ENCODE data around the gene RAB37. TPM values are rescaled to one million over a fixed set of nuclear protein-coding genes. Genes with fewer than 3 reads are reported as not detected.

RAB37 gene
- total and polyA plus RNA-seq, 2 of the 13 experiments (the other 11 are each of a cell fraction or from before 2014, with no cell fraction given), result 0.91 to 3.7 TPM

GRCh38 chr17:74748529-74749278 is 11.6 kb downstream of the RAB37 start, which contains the start of gene NHERF1 (continued):
- peak; percentile 29; the same call in 1 of the 2 replicates for TF ChIP-seq ZBTB44 (CRISPR knock-in tag; IDR thresholded peaks at IDR 0.05)
- peak; percentile 68 for TF ChIP-seq RAD21 (CRISPR knock-in tag; IDR thresholded peaks at IDR 0.05)
- TF ChIP-seq TP53 (CRISPR knock-in tag; conservative IDR thresholded peaks at IDR 0.05), result peak; percentile 92
- peak; percentile 88 for TF ChIP-seq ZNF451 (CRISPR knock-in tag; IDR thresholded peaks at IDR 0.05)
- peak; percentile 72 for TF ChIP-seq ZNF33B (CRISPR knock-in tag; IDR thresholded peaks at IDR 0.05)
- TF ChIP-seq ZNF446 (CRISPR knock-in tag; IDR thresholded peaks at IDR 0.05), result peak; percentile 96
- peak; percentile 62; the same call in 1 of the 2 replicates for TF ChIP-seq ZBTB7B (CRISPR knock-in tag; IDR thresholded peaks at IDR 0.05)
- no peak for TF ChIP-seq THYN1 (CRISPR knock-in tag; IDR thresholded peaks at IDR 0.05; ENCODE audit: borderline replicate concordance, low read depth)
- peak; percentile 88; the same call in 1 of the 2 replicates for TF ChIP-seq ZNF142 (CRISPR knock-in tag; IDR thresholded peaks at IDR 0.05)
- peak; percentile 97 for TF ChIP-seq ZNF790 (CRISPR knock-in tag; IDR thresholded peaks at IDR 0.05; ENCODE audit: borderline replicate concordance)
- TF ChIP-seq ZNF782 (CRISPR knock-in tag; IDR thresholded peaks at IDR 0.05; ENCODE audit: borderline replicate concordance), result no peak
- peak; percentile 97 for TF ChIP-seq SP4 (CRISPR knock-in tag; IDR thresholded peaks at IDR 0.05)
- TF ChIP-seq ZNF335 (CRISPR knock-in tag; IDR thresholded peaks at IDR 0.05), result peak; percentile 76; the same call in 1 of the 2 replicates
- TF ChIP-seq HDAC6 (IDR thresholded peaks at IDR 0.05; ENCODE audit: low read depth, low read length), result 0 out of 2 replicates have a peak, but pooled peaks have one; percentile 8
- TF ChIP-seq ZNF777 (CRISPR knock-in tag; IDR thresholded peaks at IDR 0.05), result peak; percentile 17; the same call in 1 of the 2 replicates
- TF ChIP-seq SIX1 (CRISPR knock-in tag; IDR thresholded peaks at IDR 0.05; ENCODE audit: borderline replicate concordance), result peak; percentile 38; the same call in 1 of the 2 replicates
- peak; percentile 71; the same call in 1 of the 2 replicates for TF ChIP-seq ZNF746 (CRISPR knock-in tag; IDR thresholded peaks at IDR 0.05)
- peak; percentile 37 for TF ChIP-seq ZNF552 (CRISPR knock-in tag; IDR thresholded peaks at IDR 0.05; ENCODE audit: borderline replicate concordance)
- no peak for TF ChIP-seq ATF1 (CRISPR knock-in tag; IDR thresholded peaks at IDR 0.05)

All from HepG2 (cell line).